Tracheal epithelial cell (primary cell): ENCODE measurements around the gene CLEC4M. TPM values are rescaled to one million over a fixed set of nuclear protein-coding genes. Genes with fewer than 3 reads are reported as not detected.

ENCODE experiments used
- total RNA-seq: library from RNA; depleted of rRNA; stranded (reverse); fragments of >200 nt; gene quantifications from 2 replicates; pipeline ENCODE4 v1.2.1, GENCODE V29; 2014

Gene CLEC4M, protein sequence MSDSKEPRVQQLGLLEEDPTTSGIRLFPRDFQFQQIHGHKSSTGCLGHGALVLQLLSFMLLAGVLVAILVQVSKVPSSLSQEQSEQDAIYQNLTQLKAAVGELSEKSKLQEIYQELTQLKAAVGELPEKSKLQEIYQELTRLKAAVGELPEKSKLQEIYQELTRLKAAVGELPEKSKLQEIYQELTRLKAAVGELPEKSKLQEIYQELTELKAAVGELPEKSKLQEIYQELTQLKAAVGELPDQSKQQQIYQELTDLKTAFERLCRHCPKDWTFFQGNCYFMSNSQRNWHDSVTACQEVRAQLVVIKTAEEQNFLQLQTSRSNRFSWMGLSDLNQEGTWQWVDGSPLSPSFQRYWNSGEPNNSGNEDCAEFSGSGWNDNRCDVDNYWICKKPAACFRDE
- not detected in 2 replicates for total RNA-seq

DNA sequence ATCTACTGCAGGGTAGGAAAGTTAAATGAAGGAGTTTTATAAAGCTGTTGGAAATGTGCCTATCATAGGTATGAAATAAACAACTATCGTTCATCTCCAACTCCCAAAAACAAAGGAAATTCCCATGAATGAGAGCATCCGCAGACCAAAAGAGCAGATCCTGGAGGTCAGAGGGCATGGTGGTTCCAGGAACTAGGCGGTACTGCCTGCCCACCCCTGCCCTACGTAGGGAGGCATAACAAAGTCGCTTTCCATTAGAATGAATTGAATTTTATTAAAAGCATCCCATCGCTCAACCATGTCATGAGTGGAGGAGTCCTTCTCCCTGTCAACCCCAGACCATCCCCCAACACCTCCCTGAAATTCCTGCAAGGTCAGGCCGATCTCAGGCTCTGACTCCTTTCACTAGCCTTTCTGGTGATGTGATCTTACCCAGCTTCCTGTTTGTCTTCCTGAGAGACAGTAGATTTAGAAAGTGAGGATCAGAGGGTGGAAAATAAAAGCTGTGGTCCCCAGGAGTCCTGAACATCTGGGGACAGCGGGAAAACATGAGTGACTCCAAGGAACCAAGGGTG lies at the start of gene CLEC4M:
Gene CLEC4M (plus strand): TSS at position 525 of the 575 bp plus-strand sequence. CDS start 24 bp downstream, at position 549.

GRCh38 chr19:7732045-7732444 lies 31.0 kb upstream of the CLEC4M start, which contains the start of gene CLEC4G:
CLEC4G (minus strand) TSS chr19:7732110; CDS start chr19:7732102, 8 bp downstream.

GRCh38 chr19:7746903-7747884 lies 15.8 kb upstream of the CLEC4M start, which contains the start of gene CD209:
CD209 (minus strand) TSS chr19:7747534; CDS start chr19:7747511, 23 bp downstream.

Other genes with a start within 250 kb of the CLEC4M start
- gene ZNF358, start 247.1 kb upstream of the CLEC4M start, total RNA-seq = 9.8 and 17.8 TPM in 2 replicates
- 1.9 and 5.3 TPM in 2 replicates for gene MCOLN1, start 240.6 kb upstream of the CLEC4M start, total RNA-seq
- gene PNPLA6, start 227.5 kb upstream of the CLEC4M start, total RNA-seq = 63.5 and 87.2 TPM in 2 replicates
- gene CAMSAP3, start 167.4 kb upstream of the CLEC4M start, total RNA-seq = 3.8 and 12.3 TPM in 2 replicates
- gene XAB2, start 133.7 kb upstream of the CLEC4M start, total RNA-seq = 22.4 and 31.8 TPM in 2 replicates
- 6.0 and 8.0 TPM in 2 replicates for gene PET100, start 133.4 kb upstream of the CLEC4M start, total RNA-seq
- not detected in 2 replicates for gene PCP2, start 129.5 kb upstream of the CLEC4M start, total RNA-seq
- gene STXBP2, start 126.1 kb upstream of the CLEC4M start, total RNA-seq = 47.5 and 57.6 TPM in 2 replicates
- gene RETN, start 94.2 kb upstream of the CLEC4M start, total RNA-seq = not detected in 2 replicates
- gene MCEMP1, start 86.2 kb upstream of the CLEC4M start, total RNA-seq = not detected in 2 replicates
- 74.0 and 75.9 TPM in 2 replicates for gene TRAPPC5, start 82.4 kb upstream of the CLEC4M start, total RNA-seq
- gene FCER2, start 61.1 kb upstream of the CLEC4M start, total RNA-seq = not detected in 2 replicates
- not detected in 2 replicates for gene CLEC4G, start 31.1 kb upstream of the CLEC4M start, total RNA-seq
- gene CD209, start 15.7 kb upstream of the CLEC4M start, total RNA-seq = not detected in 2 replicates
- gene EVI5L, start 67.0 kb downstream of the CLEC4M start, total RNA-seq = 12.0 and 12.1 TPM in 2 replicates
- gene PRR36, start 111.1 kb downstream of the CLEC4M start, total RNA-seq = under 0.01 TPM in 1 of 2 replicates, not detected in the other
- gene LRRC8E, start 125.3 kb downstream of the CLEC4M start, total RNA-seq = 8.3 and 19.0 TPM in 2 replicates
- 11.3 and 11.5 TPM in 2 replicates for gene MAP2K7, start 140.6 kb downstream of the CLEC4M start, total RNA-seq
- 4.3 and 5.5 TPM in 2 replicates for gene TGFBR3L, start 151.6 kb downstream of the CLEC4M start, total RNA-seq
- 10.1 and 20.7 TPM in 2 replicates for gene SNAPC2, start 157.1 kb downstream of the CLEC4M start, total RNA-seq
- gene CTXN1, start 162.9 kb downstream of the CLEC4M start, total RNA-seq = 8.2 TPM in 1 of 2 replicates, not detected in the other
- gene TIMM44, start 180.4 kb downstream of the CLEC4M start, total RNA-seq = 71.8 and 84.6 TPM in 2 replicates
- gene ELAVL1, start 242.4 kb downstream of the CLEC4M start, total RNA-seq = 31.6 and 39.9 TPM in 2 replicates